Testis (tissue), 3 donors: Measurements from ENCODE around the gene TEX13C. TPM values are rescaled to one million over a fixed set of nuclear protein-coding genes. Genes with fewer than 3 reads are reported as not detected.

ENCODE experiments used
- DNase-seq: peaks from one replicate; pipeline ENCODE4 v3.0.0-alpha.2; 2019
- H3K27ac ChIP-seq, 2 donors: fragments of 200-600 bp; sonication (generic); one replicate each; pipeline ENCODE4 v1.5.1; 2019
- H3K27me3 ChIP-seq: fragments of 200-600 bp; sonication (generic); one replicate; pipeline ENCODE4 v1.5.1; 2019
- H3K36me3 ChIP-seq: fragments of 200-600 bp; sonication (generic); one replicate; pipeline ENCODE4 v1.5.1; 2017; ENCODE audit warnings: low read depth; ENCODE audit errors: missing control alignments
- H3K4me1 ChIP-seq: fragments of 200-600 bp; sonication (generic); one replicate; pipeline ENCODE4 v1.5.1; 2019
- H3K4me3 ChIP-seq, 2 donors: fragments of 200-600 bp; sonication (generic); one replicate each; pipeline ENCODE4 v1.5.1; 2017 to 2019
- H3K9me3 ChIP-seq: fragments of 200-600 bp; sonication (generic); one replicate; pipeline ENCODE4 v1.5.1; 2017
- POLR2A ChIP-seq: fragments of 450-650 bp; IDR thresholded peaks from one replicate; pipeline ENCODE4 v1.6.1; 2017; ENCODE audit warnings: antibody characterized with exemption, mild to moderate bottlenecking, moderate library complexity
- WGBS, 2 donors: methylation state at CpG; one replicate each; pipeline ENCODE4 v1.1.5; 2018; 5-methylcytosine and 5-hydroxymethylcytosine counted together
- intact Hi-C: fragments of 100-400 bp; cut with DNase I; formaldehyde crosslinking; loops from one replicate; pipeline ENCODE4 v1.15.1; 2023; ENCODE audit warnings: low total_unique reads
- polyA plus RNA-seq: library from polyadenylated mRNA; stranded (reverse); fragments of 350-450 nt; fragmentation: Illumina TruSeq; extraction: RNeasy Lipid Tissue Mini Kit (QIAGEN cat#74804); gene quantifications from one replicate; pipeline ENCODE4 v1.2.3, GENCODE V29; 2014; ENCODE audit warnings: low read depth, low replicate concordance; ENCODE audit not compliant: insufficient read depth
- total RNA-seq, 2 donors: library from RNA; depleted of rRNA; stranded (reverse); fragments of >200 nt; gene quantifications; one replicate each; pipeline ENCODE4 v1.2.3, GENCODE V29; 2016
- TF ChIP-seq, protein P1 (sequence below), 3 experiments: fragments of 450-650 bp in 2 of 3; fragments of 200-600 bp in 1 of 3; sonication (generic) in 1 of 3; IDR thresholded peaks; one replicate each; pipeline ENCODE4 v1.5.1; 2016 to 2019; ENCODE audit warnings: antibody characterized with exemption in 3 of 3, mild to moderate bottlenecking in 2 of 3, moderate library complexity in 1 of 3

Gene TEX13C
- total and polyA plus RNA-seq, 3 donors from 2014 or later: 3.4 to 7.2 (median 3.5) TPM

DNA sequence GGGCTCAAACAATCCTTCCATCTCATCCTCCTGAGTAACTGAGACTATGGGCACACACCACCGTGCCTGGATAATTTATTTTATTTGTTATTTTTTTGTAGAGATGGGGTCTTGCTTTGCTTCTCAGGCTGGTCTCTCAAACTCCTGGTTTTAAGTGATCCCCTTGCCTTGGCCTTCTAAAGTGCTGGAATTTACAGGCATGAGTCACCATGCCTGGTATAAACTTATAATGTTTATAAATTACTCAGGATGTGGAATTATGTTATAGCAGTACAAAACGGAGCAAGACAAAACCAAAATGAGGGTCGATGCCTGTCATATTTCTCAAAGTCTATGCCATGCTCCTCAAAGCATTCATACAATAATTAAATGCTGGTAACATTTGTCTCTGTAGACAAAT, 29.8 kb upstream of the TEX13C start:
- TF ChIP-seq, protein P1, sequence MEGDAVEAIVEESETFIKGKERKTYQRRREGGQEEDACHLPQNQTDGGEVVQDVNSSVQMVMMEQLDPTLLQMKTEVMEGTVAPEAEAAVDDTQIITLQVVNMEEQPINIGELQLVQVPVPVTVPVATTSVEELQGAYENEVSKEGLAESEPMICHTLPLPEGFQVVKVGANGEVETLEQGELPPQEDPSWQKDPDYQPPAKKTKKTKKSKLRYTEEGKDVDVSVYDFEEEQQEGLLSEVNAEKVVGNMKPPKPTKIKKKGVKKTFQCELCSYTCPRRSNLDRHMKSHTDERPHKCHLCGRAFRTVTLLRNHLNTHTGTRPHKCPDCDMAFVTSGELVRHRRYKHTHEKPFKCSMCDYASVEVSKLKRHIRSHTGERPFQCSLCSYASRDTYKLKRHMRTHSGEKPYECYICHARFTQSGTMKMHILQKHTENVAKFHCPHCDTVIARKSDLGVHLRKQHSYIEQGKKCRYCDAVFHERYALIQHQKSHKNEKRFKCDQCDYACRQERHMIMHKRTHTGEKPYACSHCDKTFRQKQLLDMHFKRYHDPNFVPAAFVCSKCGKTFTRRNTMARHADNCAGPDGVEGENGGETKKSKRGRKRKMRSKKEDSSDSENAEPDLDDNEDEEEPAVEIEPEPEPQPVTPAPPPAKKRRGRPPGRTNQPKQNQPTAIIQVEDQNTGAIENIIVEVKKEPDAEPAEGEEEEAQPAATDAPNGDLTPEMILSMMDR (IDR thresholded peaks at IDR 0.05): no peak
- intact Hi-C loops: no loop called here
- H3K4me3 ChIP-seq: no peak overlapping the region

DNA sequence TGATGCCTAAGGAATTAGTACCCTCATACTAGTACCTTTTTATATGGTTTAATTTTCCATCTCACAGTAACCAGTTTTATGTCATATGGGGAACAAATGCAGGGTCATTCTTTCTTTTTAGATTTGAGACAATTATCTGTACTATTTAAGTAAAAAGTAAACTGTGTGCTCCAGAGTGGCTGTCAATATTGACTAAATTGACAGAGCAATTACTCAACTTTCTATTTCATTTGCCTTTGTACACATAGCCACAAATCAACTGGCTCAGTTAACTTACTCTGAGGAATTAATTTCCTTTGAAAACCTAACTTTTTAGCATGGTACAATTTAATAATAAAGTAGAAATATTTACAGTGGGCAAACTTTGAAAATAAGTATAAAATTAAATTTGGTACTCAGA, 28.5 kb upstream of the TEX13C start:
- no peak overlapping the region for H3K4me3 ChIP-seq
- TF ChIP-seq POLR2A: no peak
- TF ChIP-seq, protein P1 (IDR thresholded peaks at IDR 0.05): no peak
- H3K27me3 ChIP-seq: no peaks in the 10 kb centered on the region
- no peaks in the 10 kb centered on the region for H3K4me1 ChIP-seq
- H3K27ac ChIP-seq: no peak overlapping the region
- no peaks in the 10 kb centered on the region for H3K9me3 ChIP-seq
- no peaks in the 10 kb centered on the region for H3K36me3 ChIP-seq
- intact Hi-C loops: no loop called here
- no peak for DNase-seq

More for the DNA sequence above, 29.8 kb upstream of the TEX13C start:
- no peaks in the 10 kb centered on the region for H3K36me3 ChIP-seq
- H3K9me3 ChIP-seq: no peaks in the 10 kb centered on the region
- 87 to 88% methylated on average over 3 of the region's 3 CpGs for WGBS, 2 donors
- H3K27ac ChIP-seq: no peak overlapping the region
- H3K4me1 ChIP-seq: no peaks in the 10 kb centered on the region
- no peaks in the 10 kb centered on the region for H3K27me3 ChIP-seq
- no peak for DNase-seq

DNA sequence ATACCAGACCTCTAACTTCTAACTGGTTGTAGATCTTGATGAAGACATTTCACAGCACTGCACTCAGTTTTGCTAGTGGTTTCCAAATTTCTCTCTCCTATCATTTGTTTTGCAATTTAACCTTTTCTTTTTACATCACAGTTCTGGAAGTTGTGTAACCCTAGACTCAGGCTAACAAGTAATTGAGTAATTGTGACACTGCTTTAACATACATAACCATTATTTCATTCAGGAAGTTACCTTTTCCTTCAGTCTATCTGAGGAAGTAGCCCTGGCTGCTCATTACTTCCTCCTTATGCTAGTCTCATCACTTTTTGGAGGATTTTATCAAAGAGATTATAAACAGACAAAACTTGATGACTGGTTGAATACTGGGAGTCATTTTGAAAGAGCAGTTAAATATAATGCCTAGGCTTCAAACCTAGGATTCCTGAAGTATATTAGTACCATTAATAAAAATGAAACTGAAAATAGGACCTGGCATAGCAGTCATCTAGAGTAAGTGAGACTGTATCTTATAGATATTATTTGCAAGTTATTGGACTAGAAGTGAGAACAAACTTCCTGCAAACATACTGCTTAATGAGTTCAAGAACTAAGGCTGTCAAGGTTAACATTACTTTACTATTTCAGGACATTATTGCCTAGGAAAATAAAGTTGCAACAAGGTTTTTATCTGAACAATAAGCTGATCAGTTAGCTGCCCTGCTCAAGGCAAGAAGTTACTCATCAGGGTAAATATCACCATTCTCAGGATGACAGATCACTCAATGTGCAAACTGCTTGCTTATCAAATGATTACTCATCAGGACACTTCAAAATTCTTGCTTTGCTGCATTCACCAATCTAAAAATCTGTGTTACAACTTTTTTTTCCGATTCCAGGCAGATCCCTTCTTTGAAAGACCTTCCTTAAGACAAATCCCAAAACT, 25.6 kb upstream of the TEX13C start:
- no peak overlapping the region for H3K4me3 ChIP-seq
- H3K27me3 ChIP-seq: no peaks in the 10 kb centered on the region
- DNase-seq: no peak
- intact Hi-C loops: no loop called here
- no peak overlapping the region for H3K27ac ChIP-seq
- no peaks in the 10 kb centered on the region for H3K9me3 ChIP-seq
- 53 to 89% methylated on average over 1 of the region's 1 CpG for WGBS, 2 donors
- no peak for TF ChIP-seq POLR2A
- TF ChIP-seq, protein P1 (IDR thresholded peaks at IDR 0.05): no peak
- H3K36me3 ChIP-seq: no peaks in the 10 kb centered on the region
- H3K4me1 ChIP-seq: no peaks in the 10 kb centered on the region

DNA sequence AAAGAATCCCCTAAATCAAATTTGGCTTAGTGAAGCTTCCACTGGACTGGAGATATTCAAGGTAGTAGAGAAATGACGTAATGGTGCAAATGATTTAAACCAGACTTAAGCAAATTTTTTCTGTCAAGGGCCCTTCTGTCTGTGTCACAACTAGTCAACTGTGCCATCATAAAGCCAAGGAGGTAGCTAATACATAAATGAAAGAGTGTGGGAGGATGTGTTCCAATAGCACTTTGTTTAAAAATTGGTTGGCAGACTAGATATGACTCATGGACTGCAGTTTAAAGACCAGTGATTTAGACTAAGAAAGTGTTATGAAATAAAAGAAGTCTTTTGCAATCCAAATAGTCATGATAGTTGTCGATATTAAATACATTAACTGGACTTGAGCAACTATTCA, 24.3 kb upstream of the TEX13C start:
- no peak for DNase-seq
- 86 to 88% methylated on average over 2 of the region's 2 CpGs for WGBS, 2 donors
- Histone ChIP-seq H3K27ac (no peak overlapping the region), H3K4me1 (no peaks in the 10 kb centered on the region), H3K9me3 (no peaks in the 10 kb centered on the region), H3K4me3 (no peak overlapping the region), H3K27me3 (no peaks in the 10 kb centered on the region), H3K36me3 (no peaks in the 10 kb centered on the region)
- intact Hi-C loops: no loop called here
- TF ChIP-seq, protein P1 (IDR thresholded peaks at IDR 0.05): no peak
- no peak for TF ChIP-seq POLR2A

DNA sequence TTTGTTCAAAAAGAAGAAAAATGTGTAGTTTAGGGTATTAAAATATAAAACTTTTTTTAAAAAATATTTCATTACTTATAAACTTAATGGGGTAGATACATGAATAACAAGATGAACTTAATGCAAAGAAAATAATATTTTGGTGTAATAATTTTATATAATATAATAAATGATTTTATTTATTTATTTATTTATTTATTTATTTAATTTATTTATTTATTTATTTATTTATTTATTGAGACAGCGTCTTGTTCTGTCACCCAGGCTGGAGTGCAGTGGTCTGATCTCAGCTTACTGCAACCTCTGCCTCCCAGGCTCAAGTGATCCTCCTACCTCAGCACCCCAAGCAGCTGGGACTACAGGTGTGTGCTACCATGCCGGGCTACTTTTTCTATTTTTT, 20.8 kb upstream of the TEX13C start:
- no peak overlapping the region for H3K4me3 ChIP-seq
- no peaks in the 10 kb centered on the region for H3K27me3 ChIP-seq
- TF ChIP-seq, protein P1 (IDR thresholded peaks at IDR 0.05): no peak
- no peak for TF ChIP-seq POLR2A
- no peak overlapping the region for H3K27ac ChIP-seq
- no peaks in the 10 kb centered on the region for H3K9me3 ChIP-seq
- no peak for DNase-seq
- intact Hi-C loops: no loop called here
- 85 to 89% methylated on average over 2 of the region's 2 CpGs for WGBS, 2 donors
- H3K4me1 ChIP-seq: no peaks in the 10 kb centered on the region
- no peaks in the 10 kb centered on the region for H3K36me3 ChIP-seq
